T-helper 9 cell (primary cell): ENCODE measurements around the gene STK35.

Experiments used
- DNase-seq: peaks from one replicate; pipeline ENCODE4 v3.0.0-alpha.2; 2020

The STK35 gene

DNA sequence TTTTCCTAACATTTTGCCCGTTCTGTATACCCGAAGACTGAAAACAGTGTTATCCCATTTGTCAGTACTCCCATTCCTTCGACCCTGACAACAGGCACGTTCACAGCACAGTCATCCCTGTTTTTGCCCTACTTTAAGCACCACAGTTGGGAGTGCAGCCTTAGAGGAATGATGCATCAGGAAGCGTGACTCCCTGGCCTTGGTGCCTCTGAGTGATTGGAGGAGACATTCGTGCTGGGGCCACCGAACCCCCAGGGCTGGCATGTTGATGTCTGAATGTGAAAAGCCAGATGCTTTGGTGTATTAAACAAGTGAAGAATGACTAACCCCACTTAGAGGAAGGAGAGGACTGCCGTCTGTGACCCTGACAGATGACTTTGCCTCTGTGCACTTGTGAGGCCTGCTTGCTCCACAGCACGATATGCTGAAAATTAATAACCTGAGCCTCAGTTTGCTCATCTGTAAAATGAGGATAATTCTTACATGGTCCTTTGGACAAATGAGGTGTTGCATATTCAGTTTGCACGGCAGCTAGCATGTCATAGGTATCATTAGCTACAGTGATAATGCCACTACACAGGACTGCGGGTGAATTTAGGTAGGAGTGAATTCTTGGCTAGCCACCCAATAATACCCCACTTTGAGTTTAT is 36.0 kb downstream of the STK35 start:
- DNase-seq = no peak

GRCh38 chr20:2138396-2138795 is 36.8 kb downstream of the STK35 start:
- DNase-seq = no peak

- DNase-seq = no peak
Measured at GRCh38 chr20:2139250-2139649, 37.6 kb downstream of the STK35 start.

DNA sequence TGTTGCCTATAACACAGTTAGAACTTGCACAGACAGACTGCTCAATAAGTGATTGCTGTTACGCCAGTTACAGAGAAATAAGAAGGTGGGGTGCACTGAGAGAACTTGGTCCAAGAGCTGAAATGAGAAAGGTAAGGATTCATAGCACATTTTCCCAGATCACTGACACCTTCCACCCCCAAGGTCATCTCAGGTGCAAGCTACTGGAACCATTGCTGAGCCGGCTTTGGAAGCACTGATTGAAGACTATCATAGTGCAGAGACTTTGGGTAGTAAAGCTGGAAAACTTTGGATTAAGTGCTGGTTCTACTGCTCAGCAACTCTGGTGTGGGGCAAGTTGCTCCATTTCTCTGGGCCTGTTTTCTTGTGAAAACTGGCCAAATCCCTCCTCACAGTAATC is 38.1 kb downstream of the STK35 start:
- no peak for DNase-seq

DNA sequence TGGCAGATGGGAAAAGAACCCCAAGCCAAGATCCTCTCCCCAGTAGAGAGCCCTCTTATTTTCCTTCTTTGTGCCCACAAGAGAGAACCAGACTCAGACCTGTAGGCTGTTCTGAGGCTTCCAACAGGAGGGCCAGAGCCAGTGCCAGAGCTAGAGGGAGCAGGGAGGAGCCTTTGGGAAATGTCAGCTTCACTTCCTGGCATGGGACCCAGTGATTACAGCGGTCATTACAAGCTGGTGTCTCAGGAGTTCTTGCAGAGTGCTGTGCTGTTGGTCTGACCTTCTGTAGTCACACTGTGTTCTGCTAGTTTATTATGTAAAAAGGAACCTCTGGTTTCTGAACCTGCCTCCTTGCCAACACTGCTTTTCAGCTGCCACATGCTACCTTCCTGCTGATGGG is 38.9 kb downstream of the STK35 start:
- no peak for DNase-seq

DNA sequence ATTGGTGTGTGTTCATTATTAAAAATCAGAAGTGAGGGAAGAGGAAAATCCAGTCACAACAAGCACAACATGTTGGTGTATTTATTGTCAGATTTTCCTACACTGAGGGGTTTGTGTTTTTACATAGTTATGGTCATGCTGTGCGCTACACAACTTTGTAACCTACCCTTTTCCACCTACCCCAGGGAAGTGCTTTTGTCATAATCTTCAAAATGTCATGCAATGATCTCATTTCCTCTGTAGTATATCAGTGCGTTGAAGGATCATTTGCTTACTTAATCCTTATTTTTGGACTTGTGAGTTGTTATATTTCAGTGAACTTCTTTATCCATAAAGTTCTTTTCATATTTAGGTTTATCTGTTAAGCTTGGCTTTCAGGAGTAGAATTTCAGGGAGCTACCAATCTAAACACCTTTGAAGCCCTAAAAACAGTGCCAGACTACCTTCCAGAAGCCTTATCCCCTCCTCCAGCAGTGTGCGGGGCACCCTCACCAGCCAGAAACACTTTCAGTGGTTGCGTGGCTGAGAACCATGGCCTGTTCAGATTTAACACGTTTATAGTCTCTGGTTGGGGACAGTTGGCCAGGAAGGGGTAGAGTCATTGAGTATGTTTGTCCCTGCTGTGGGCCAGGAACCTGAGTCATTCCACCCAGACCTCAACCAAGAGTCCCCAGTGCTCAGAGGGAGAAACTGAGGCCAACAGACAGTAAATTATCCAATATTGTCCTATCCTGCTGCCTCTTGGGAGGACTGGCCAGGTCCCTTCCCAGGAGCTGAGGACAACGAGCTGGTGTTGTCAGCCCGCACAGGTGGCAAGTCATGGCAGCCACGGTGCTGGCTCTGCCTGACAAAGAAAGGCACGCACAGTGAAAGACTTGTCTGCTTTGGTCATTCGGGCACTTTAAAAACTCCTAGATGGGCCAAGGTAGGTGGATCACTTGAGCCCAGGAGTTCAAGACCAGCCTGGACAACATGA is 40.3 kb downstream of the STK35 start:
- DNase-seq = no peak

DNA sequence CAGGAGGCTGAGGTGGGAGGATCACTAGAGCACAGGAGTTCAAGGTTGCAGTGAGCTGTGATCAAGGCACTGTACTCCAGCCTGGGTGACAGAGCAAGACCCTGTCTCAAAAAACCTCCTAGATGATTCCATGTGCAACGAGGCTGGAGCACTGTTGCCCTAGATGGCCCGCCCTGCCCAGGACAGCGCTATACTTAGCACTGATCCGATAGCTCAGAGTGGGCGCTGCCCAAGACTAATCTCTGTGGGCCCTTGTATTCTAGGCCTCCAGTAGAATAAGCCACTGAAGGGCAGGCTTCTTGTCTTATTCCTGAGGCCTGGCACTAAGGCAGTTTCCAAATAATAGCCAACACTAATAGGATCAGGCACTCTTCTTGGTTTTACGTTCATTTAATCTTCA is 41.0 kb downstream of the STK35 start:
- DNase-seq = no peak

DNA sequence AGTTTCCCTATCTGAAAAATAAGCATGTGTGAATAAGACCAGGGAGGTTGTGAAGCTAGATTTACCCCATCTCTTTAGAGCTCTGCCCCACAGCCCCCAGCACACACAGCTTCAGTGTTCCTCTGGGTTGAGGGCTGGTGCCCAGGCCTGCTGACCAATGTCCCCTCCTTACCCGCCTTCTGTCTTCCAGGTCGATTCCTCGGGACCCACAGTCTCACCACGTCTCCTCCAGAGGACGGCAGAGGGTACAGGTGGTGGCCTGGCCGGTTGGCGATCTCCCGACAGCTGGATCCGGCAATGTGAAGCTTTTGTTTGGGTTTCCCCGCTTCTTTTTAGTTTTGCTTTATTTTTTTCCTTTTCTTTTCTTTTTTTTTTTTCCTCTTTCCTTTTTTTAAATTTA is 42.0 kb downstream of the STK35 start:
- DNase-seq = no peak

- DNase-seq = no peak
Measured at GRCh38 chr20:2144850-2145249, 43.2 kb downstream of the STK35 start.

- DNase-seq = no peak
Measured at GRCh38 chr20:2145376-2145775, 43.7 kb downstream of the STK35 start.

- no peak for DNase-seq
Measured at GRCh38 chr20:2146080-2146867, 44.6 kb downstream of the STK35 start.

GRCh38 chr20:2149507-2149906 is 47.9 kb downstream of the STK35 start:
- no peak for DNase-seq

- no peak for DNase-seq
Measured at GRCh38 chr20:2150660-2151059, 49.0 kb downstream of the STK35 start.

- no peak for DNase-seq
Measured at GRCh38 chr20:2151858-2152281, 50.2 kb downstream of the STK35 start.

DNA sequence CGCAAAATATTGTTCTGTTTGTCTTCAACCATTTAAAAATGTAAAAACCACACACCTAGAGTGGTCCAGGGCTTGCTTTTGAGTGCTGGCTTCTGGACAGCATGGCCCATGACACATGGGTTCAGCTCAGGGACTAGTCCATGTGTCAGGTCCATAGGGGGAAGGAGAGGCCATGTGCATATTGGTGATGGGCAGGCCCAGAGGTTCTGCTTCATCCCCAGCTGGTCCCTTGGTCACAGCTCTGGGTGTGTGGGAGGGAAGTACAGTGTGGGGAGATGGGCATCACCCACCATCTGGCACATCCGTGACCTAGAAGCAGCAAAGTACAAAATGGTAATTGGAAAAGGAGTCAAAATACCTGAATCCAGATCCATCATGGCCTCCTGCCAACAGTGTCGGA is 50.7 kb downstream of the STK35 start:
- DNase-seq = no peak

- no peak for DNase-seq
Measured at GRCh38 chr20:2153326-2153725, 51.7 kb downstream of the STK35 start.

DNA sequence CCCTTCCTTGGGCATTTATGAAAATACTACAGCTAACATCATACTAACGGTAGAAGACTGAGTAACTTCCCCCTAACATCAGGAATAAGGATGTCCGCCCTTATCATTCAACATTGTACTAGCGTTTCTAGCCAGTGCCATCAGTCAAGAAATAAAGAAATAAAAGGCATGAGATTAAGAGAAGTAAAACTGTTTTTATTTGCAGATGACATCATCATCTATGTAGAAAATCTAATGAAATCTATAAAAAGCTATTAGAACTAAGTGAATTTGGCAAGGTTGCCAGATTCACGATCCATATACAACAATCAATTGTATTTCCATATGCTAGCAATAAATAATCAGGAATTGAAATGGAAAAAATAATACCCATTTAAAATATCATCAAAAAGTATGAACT is 54.6 kb downstream of the STK35 start:
- no peak for DNase-seq

DNA sequence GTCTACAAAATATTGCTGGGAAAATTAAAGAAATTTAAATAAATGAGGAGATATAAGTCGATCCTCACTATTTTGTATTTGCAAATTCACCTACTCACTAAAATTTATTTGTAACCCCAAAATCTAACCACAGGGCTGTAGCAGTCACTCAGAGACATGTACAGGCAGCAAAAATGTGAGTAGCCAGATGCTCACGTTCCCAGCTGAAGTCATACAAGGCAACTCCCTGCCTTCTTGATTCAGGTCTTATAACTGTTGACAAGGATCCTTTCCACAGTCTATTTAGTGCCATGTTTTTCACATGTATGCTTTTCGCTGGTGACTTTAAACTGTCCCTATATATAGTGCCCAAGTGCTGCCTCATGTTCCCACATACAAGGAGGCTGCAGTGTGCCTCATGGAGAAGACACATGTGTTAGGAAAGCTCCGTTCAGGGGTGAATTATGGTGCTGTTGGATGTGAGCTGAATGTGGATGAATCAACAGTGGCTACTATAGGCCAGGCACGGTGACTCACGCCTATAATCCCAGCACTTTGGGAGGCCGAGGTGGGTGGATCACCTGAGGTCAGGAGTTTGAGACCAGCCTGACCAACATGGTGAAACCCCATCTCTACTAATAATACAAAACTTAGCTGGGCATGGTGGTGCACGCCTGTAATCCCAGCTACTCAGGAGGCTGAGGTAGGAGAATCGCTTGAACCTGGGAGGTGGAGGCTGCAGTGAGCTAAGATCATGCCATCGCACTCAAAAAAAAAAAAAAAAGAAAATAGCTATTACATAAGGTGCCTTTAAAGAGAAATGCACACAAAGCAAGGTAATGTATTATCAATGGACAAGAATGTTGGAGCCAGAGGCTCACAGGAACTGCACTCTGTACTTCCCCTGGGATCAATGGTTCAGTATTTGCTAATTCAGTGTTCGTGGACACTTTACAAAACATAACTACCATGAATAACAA is 55.3 kb downstream of the STK35 start:
- no peak for DNase-seq

DNA sequence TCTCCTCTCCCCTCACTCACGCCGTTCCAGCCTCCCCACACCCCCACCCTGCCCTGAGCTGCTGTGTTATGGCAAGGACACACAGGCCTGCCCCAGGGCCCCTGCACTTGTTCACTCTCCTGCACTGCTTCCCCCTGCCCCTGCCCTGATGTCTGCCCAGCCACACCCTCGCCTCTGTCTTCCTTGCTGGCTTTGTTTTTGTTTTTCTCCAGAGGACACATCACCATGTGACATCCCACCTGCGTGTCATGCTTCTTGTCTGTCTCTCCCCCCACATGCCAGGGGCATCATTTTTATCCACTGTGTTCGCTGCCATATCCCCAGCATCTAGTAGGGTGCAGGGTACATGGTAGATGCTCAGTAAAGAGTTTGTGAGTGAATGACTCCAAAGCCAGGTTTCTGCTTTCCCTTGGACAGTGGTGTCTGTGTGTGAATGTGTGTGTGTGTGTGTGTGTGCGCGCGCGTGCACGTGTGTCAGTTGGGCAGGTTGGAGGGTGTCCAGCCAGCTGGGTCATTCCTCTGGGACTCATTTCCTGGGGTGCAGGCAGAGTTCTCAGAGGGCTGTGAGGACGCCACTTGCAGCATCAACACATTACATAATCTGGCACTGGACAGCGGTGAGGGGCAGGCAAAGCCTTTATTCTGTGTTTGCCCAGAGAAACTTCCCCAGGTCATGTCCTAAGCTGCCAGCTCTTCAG is 60.6 kb downstream of the STK35 start:
- DNase-seq = no peak

- no peak for DNase-seq
Measured at GRCh38 chr20:2162823-2163166, 61.2 kb downstream of the STK35 start.

DNA sequence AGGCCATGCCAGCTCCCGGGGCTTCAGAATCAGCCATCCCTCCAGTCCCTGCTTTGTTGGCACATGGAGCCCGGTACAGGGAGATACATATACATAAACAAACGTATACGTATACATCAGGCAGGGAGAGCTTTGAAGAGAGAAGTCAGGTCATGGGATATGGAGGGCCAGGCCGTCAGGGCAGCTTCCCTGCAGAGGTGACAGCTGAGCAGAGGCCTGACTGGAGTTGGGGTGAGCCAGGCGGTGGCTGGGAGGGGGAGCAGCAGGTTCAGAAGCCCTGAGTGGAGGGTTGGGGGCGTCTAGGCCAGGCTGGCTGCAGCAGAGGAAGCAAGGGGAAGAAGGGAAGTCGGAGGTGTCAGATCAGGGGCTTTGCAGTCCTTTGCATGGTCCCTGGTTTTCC is 61.7 kb downstream of the STK35 start:
- no peak for DNase-seq

DNA sequence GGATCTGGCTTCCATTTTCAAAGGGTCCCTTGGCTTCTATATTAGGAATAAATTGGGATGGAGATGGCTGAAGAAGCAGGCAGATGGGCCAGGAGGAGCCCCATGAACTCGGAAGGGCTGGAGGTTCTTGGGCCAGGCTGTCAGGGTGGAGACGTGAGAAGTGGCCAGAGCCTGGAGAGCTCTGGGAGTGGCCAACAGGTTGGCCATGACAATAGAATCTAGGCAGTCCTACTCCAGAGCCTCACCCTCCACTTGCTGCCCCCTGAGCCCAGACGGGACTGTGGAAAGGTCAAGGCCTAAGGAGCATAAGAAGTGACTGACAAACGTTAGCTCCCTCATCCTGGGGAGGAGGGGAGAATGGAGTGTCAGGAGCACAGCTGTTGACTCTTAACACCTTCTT is 62.1 kb downstream of the STK35 start:
- DNase-seq = no peak
